Endodermal cell (in vitro differentiated cells): Measurements from ENCODE around the gene SNU13. TPM values are rescaled to one million over a fixed set of nuclear protein-coding genes. Genes with fewer than 3 reads are reported as not detected.
A peak's percentile ranks its signal among the peaks of the same experiment; 100 is the strongest.
"Not testable (repeated sequence)": the region's sequence is repeated elsewhere in the genome, so short reads cannot be mapped to it uniquely, and the experiment has no call there.

Experiments used
- DNase-seq: peaks from one replicate; pipeline ENCODE4 v3.0.0-alpha.2; 2017
- H3K27ac ChIP-seq: 2 replicates; pipeline ENCODE4 v1.5.1; 2013; ENCODE audit warnings: mild to moderate bottlenecking, low read depth, low read length, moderate library complexity
- H3K27me3 ChIP-seq: 2 replicates; pipeline ENCODE4 v1.6.1; 2013; ENCODE audit warnings: mild to moderate bottlenecking, low read length, moderate library complexity; ENCODE audit not compliant: insufficient read depth, control insufficient read depth, poor library complexity, severe bottlenecking
- H3K36me3 ChIP-seq: 2 replicates; pipeline ENCODE4 v1.7.0; 2013; ENCODE audit warnings: mild to moderate bottlenecking, low read length, moderate library complexity; ENCODE audit not compliant: control insufficient read depth, insufficient read depth
- H3K4me1 ChIP-seq: one replicate; pipeline ENCODE4 v1.7.0; 2013; ENCODE audit warnings: low read length; ENCODE audit not compliant: control insufficient read depth, insufficient read depth
- H3K4me3 ChIP-seq: 2 replicates; pipeline ENCODE4 v1.5.1; 2013; ENCODE audit warnings: mild to moderate bottlenecking, low read length, moderate library complexity
- H3K9ac ChIP-seq: 2 replicates; pipeline ENCODE4 v1.6.1; 2013; ENCODE audit warnings: mild to moderate bottlenecking, low read length, moderate library complexity; ENCODE audit not compliant: poor library complexity, severe bottlenecking; ENCODE audit errors: extremely low read depth
- H3K9me3 ChIP-seq: 2 replicates; pipeline ENCODE4 v1.6.1; 2013; ENCODE audit warnings: mild to moderate bottlenecking, low read length, moderate library complexity; ENCODE audit not compliant: control insufficient read depth
- H3K27ac Mint-ChIP-seq: 2 replicates; pipeline ENCODE4 v1.8.0; 2020; ENCODE audit warnings: mixed read lengths
- H3K27me3 Mint-ChIP-seq: 2 replicates; pipeline ENCODE4 v1.8.0; 2021; ENCODE audit warnings: mild to moderate bottlenecking, mixed read lengths; ENCODE audit not compliant: insufficient read depth
- H3K36me3 Mint-ChIP-seq: 2 replicates; pipeline ENCODE4 v1.8.0; 2020; ENCODE audit warnings: low read depth, mixed read lengths
- H3K4me1 Mint-ChIP-seq: 2 replicates; pipeline ENCODE4 v1.8.0; 2020; ENCODE audit warnings: mixed read lengths
- H3K4me3 Mint-ChIP-seq: 2 replicates; pipeline ENCODE4 v1.8.0; 2020; ENCODE audit warnings: mild to moderate bottlenecking, moderate library complexity, mixed read lengths
- H3K9me3 Mint-ChIP-seq: 2 replicates; pipeline ENCODE4 v1.8.0; 2020; ENCODE audit warnings: mild to moderate bottlenecking, mixed read lengths
- WGBS, 2 experiments: methylation state at CpG; one replicate each; pipeline versions ENCODE4 v1.1.5 to v1.1.7; 2013; ENCODE audit warnings: missing lambda C conversion rate in 2 of 2, mixed read lengths in 1 of 2; ENCODE audit not compliant: insufficient coverage in 1 of 2, insufficient read length in 1 of 2; 5-methylcytosine and 5-hydroxymethylcytosine counted together
- total RNA-seq, 2 donors: library from RNA; stranded (reverse); fragmentation: NEBNext Ultra II Directional in 1 of 2; extraction: Animal tissue kit (Norgen Biotek cat#: 25700) in 1 of 2; gene quantifications; 2 replicates in 1 of 2; 3 replicates in 1 of 2; pipeline ENCODE4 v1.2.1, GENCODE V29; 2021
- TF ChIP-seq, protein P1 (sequence below): fragments of 200-600 bp; sonication (generic); conservative IDR thresholded peaks from 2 replicates; pipeline ENCODE4 v1.5.0; 2021; ENCODE audit warnings: antibody characterized with exemption, mild to moderate bottlenecking

SNU13 gene
- total RNA-seq, 2 donors from 2014 or later: 133 to 146 TPM

DNA sequence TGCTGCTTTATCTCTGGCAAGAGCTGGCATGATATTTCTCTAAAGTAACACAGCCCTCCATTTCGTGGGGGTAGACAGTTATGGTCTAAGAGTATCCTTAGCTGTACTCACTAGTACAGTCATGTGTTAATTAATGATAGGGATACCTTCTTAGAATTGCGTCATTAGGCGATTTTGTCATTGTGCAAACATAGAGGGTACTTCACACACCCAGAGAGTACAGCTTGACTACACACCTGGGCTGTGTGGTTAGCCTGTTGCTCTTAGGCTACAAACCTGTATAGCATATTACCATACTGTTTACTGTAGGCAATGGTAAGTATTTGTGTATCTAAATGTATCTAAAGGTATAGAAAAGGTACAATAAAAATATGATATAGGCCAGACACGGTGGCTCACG is 50.5 kb downstream of the SNU13 start:
- Mint-ChIP-seq H3K27me3 (no peaks in the 10 kb centered on the region), H3K27ac (no peak overlapping the region), H3K9me3 (peaks cover under 1% of the 10 kb centered on the region), H3K4me3 (no peak overlapping the region), H3K4me1 (no peaks in the 10 kb centered on the region), H3K36me3 (peaks cover 85% of the 10 kb centered on the region)
- H3K9me3 ChIP-seq: no peaks in the 10 kb centered on the region
- H3K27ac ChIP-seq: no peak overlapping the region
- peaks cover 100% of the 10 kb centered on the region for H3K36me3 ChIP-seq
- H3K9ac ChIP-seq: no peak overlapping the region
- no peaks in the 10 kb centered on the region for H3K4me1 ChIP-seq
- 98 to 99% methylated on average over 5 of the region's 5 CpGs for WGBS, 2 experiments
- no peaks in the 10 kb centered on the region for H3K27me3 ChIP-seq
- no peak overlapping the region for H3K4me3 ChIP-seq
- TF ChIP-seq, protein P1, sequence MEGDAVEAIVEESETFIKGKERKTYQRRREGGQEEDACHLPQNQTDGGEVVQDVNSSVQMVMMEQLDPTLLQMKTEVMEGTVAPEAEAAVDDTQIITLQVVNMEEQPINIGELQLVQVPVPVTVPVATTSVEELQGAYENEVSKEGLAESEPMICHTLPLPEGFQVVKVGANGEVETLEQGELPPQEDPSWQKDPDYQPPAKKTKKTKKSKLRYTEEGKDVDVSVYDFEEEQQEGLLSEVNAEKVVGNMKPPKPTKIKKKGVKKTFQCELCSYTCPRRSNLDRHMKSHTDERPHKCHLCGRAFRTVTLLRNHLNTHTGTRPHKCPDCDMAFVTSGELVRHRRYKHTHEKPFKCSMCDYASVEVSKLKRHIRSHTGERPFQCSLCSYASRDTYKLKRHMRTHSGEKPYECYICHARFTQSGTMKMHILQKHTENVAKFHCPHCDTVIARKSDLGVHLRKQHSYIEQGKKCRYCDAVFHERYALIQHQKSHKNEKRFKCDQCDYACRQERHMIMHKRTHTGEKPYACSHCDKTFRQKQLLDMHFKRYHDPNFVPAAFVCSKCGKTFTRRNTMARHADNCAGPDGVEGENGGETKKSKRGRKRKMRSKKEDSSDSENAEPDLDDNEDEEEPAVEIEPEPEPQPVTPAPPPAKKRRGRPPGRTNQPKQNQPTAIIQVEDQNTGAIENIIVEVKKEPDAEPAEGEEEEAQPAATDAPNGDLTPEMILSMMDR: no peak
- DNase-seq: no peak

DNA sequence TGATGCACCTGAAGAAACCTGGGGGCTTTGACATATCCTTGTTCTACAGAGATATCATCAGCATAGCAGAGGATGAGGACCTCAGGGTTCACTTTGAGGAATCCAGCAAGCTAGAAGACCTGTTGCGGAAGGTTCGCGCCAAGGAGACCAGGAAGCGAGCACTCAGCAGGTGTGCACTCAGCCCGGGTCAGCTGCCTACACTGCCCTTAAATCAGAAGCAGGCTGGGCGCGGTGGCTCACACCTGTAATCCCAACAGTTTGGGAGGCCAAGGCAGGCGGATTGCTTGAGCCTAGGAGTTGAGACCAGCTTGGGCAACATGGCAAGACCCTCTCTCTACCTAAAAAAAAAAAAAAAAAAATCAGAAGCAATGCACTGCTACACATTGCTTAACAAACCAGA is 51.0 kb downstream of the SNU13 start:
- H3K27ac Mint-ChIP-seq, H3K27ac ChIP-seq, H3K9me3 Mint-ChIP-seq, DNase-seq, H3K4me3 ChIP-seq, H3K27me3 ChIP-seq, H3K4me1 Mint-ChIP-seq, H3K9ac ChIP-seq, H3K27me3 Mint-ChIP-seq, H3K4me3 Mint-ChIP-seq, H3K4me1 ChIP-seq, H3K9me3 ChIP-seq: not testable (repeated sequence)
- peaks cover 96% of the 10 kb centered on the region for H3K36me3 ChIP-seq
- peaks cover 84% of the 10 kb centered on the region for H3K36me3 Mint-ChIP-seq
- 96 to 97% methylated on average over 8 of the region's 8 CpGs for WGBS, 2 experiments

GRCh38 chr22:41636467-41636866 is 52.2 kb downstream of the SNU13 start:
- no peaks in the 10 kb centered on the region for H3K27me3 ChIP-seq
- Mint-ChIP-seq H3K9me3 (peaks cover 13% of the 10 kb centered on the region), H3K4me3 (no peak overlapping the region), H3K27me3 (no peaks in the 10 kb centered on the region), H3K36me3 (peaks cover 84% of the 10 kb centered on the region), H3K4me1 (no peaks in the 10 kb centered on the region), H3K27ac (peak overlapping the region; percentile 4)
- peaks cover 11% of the 10 kb centered on the region for H3K9me3 ChIP-seq
- H3K27ac ChIP-seq: no peak overlapping the region
- DNase-seq: no peak
- peaks cover 93% of the 10 kb centered on the region for H3K36me3 ChIP-seq
- WGBS, 2 experiments: 95 to 97% methylated on average over 3 to 7 of the region's 7 CpGs
- no peak overlapping the region for H3K4me3 ChIP-seq
- H3K4me1 ChIP-seq: no peaks in the 10 kb centered on the region
- H3K9ac ChIP-seq: no peak overlapping the region
- TF ChIP-seq, protein P1: no peak

- H3K4me3 ChIP-seq, H3K27me3 ChIP-seq, H3K27ac ChIP-seq, H3K4me1 Mint-ChIP-seq, DNase-seq, H3K4me1 ChIP-seq, H3K27me3 Mint-ChIP-seq, H3K9ac ChIP-seq, H3K4me3 Mint-ChIP-seq, H3K27ac Mint-ChIP-seq: not testable (repeated sequence)
- WGBS, 2 experiments: 97 to 100% methylated on average over 5 to 7 of the region's 8 CpGs
- Histone ChIP-seq H3K9me3 (peaks cover 15% of the 10 kb centered on the region), H3K36me3 (peaks cover 81% of the 10 kb centered on the region)
- Mint-ChIP-seq H3K9me3 (peaks cover 22% of the 10 kb centered on the region), H3K36me3 (peaks cover 81% of the 10 kb centered on the region)
Observed at GRCh38 chr22:41634610-41635009, 54.1 kb downstream of the SNU13 start.

DNA sequence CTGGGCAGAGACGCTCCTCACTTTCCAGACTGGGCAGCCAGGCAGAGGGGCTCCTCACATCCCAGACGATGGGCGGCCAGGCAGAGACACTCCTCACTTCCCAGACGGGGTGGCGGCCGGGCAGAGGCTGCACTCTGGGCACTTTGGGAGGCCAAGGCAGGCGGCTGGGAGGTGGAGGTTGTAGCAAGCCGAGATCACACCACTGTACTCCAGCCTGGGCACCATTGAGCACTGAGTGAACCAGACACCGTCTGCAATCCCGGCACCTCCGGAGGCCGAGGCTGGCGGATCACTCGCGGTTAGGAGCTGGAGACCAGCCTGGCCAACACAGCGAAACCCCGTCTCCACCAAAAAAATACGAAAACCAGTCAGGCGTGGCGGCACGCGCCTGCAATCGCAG is 57.1 kb downstream of the SNU13 start:
- WGBS, 2 experiments: 95% methylated on average over 10 of the region's 23 CpGs; no CpG with 5 or more reads in 1 of the 2 experiments
- not testable (repeated sequence) for H3K4me3 ChIP-seq, H3K9ac ChIP-seq, H3K4me1 Mint-ChIP-seq, H3K4me3 Mint-ChIP-seq, DNase-seq, H3K27ac ChIP-seq, H3K27me3 Mint-ChIP-seq, H3K27me3 ChIP-seq, H3K4me1 ChIP-seq, H3K27ac Mint-ChIP-seq
- Histone ChIP-seq H3K9me3 (peaks cover 26% of the 10 kb centered on the region), H3K36me3 (peaks cover 81% of the 10 kb centered on the region)
- H3K9me3 Mint-ChIP-seq: peaks cover 28% of the 10 kb centered on the region
- peaks cover 89% of the 10 kb centered on the region for H3K36me3 Mint-ChIP-seq

DNA sequence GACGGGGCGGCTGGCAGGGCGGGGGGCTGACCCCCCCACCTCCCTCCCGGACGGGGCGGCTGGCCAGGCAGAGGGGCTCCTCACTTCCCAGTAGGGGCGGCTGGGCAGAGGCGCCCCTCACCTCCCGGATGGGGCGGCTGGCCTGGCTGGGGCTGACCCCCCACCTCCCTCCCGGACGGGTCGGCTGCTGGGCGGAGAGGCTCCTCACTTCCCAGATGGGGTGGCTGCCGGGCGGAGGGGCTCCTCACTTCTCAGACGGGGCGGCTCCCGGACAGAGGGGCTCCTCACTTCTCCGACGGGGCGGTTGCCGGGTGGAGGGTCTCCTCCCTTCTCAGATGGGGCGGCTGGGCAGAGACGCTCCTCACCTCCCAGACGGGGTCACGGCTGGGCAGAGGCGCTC is 57.6 kb downstream of the SNU13 start:
- not testable (repeated sequence) for H3K4me1 Mint-ChIP-seq, H3K4me3 Mint-ChIP-seq, H3K27ac Mint-ChIP-seq, H3K4me1 ChIP-seq, H3K4me3 ChIP-seq, DNase-seq, H3K27me3 Mint-ChIP-seq, H3K27ac ChIP-seq, H3K27me3 ChIP-seq, H3K9ac ChIP-seq
- peaks cover 84% of the 10 kb centered on the region for H3K36me3 Mint-ChIP-seq
- peaks cover 28% of the 10 kb centered on the region for H3K9me3 Mint-ChIP-seq
- Histone ChIP-seq H3K9me3 (peaks cover 26% of the 10 kb centered on the region), H3K36me3 (peaks cover 77% of the 10 kb centered on the region)
- 92 to 100% methylated on average over 4 to 20 of the region's 28 CpGs for WGBS, 2 experiments
